ENCODE results near the gene CCDC92B. TPM values are rescaled to one million over a fixed set of nuclear protein-coding genes. Genes with fewer than 3 reads are reported as not detected.

The CCDC92B gene
- total and polyA plus RNA-seq, 2 of the 13 experiments (the other 11 are each of a cell fraction or from before 2014, with no cell fraction given), result not detected

DNA sequence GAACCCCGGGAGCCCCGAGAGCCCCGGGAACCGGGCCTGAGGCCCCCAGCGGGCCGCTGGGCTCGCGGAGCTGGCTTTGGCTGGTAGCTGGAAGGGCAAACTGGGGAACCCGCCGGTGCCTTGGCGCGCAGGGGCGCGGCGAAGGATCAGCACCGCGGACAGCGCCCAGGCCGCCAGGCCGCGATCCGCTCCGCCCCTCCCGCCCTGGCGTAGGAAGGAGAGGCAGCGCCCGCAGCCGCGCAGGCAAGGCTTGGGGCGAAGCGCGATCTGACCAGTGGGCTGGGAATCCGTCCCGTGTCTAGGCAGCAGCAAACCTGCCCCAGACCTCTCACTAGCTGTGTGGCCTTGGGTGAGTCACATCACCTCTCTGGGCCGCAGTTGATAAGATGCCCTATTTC lies 331 bp upstream of the CCDC92B start (continued):
- TF ChIP-seq, protein P1, sequence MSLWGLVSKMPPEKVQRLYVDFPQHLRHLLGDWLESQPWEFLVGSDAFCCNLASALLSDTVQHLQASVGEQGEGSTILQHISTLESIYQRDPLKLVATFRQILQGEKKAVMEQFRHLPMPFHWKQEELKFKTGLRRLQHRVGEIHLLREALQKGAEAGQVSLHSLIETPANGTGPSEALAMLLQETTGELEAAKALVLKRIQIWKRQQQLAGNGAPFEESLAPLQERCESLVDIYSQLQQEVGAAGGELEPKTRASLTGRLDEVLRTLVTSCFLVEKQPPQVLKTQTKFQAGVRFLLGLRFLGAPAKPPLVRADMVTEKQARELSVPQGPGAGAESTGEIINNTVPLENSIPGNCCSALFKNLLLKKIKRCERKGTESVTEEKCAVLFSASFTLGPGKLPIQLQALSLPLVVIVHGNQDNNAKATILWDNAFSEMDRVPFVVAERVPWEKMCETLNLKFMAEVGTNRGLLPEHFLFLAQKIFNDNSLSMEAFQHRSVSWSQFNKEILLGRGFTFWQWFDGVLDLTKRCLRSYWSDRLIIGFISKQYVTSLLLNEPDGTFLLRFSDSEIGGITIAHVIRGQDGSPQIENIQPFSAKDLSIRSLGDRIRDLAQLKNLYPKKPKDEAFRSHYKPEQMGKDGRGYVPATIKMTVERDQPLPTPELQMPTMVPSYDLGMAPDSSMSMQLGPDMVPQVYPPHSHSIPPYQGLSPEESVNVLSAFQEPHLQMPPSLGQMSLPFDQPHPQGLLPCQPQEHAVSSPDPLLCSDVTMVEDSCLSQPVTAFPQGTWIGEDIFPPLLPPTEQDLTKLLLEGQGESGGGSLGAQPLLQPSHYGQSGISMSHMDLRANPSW (CRISPR knock-in tag; IDR thresholded peaks at IDR 0.05; ENCODE audit: borderline replicate concordance), result no peak
- peak; percentile 83; the same call in 1 of the 2 replicates for TF ChIP-seq MIER3 (CRISPR knock-in tag; IDR thresholded peaks at IDR 0.05; ENCODE audit: borderline replicate concordance)
- 0 out of 2 replicates have a peak, but pooled peaks have one; percentile 73 for TF ChIP-seq HOXA7 (CRISPR knock-in tag; IDR thresholded peaks at IDR 0.05)
- no peak for TF ChIP-seq ZNF775 (CRISPR knock-in tag; IDR thresholded peaks at IDR 0.05; ENCODE audit: borderline replicate concordance)
- TF ChIP-seq, protein P2, sequence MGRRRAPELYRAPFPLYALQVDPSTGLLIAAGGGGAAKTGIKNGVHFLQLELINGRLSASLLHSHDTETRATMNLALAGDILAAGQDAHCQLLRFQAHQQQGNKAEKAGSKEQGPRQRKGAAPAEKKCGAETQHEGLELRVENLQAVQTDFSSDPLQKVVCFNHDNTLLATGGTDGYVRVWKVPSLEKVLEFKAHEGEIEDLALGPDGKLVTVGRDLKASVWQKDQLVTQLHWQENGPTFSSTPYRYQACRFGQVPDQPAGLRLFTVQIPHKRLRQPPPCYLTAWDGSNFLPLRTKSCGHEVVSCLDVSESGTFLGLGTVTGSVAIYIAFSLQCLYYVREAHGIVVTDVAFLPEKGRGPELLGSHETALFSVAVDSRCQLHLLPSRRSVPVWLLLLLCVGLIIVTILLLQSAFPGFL (CRISPR knock-in tag; IDR thresholded peaks at IDR 0.05), result peak; percentile 89; the same call in 1 of the 2 replicates
- 0 out of 2 replicates have a peak, but pooled peaks have one; percentile 37 for TF ChIP-seq ZNF20 (CRISPR knock-in tag; IDR thresholded peaks at IDR 0.05)
- TF ChIP-seq, protein P3, sequence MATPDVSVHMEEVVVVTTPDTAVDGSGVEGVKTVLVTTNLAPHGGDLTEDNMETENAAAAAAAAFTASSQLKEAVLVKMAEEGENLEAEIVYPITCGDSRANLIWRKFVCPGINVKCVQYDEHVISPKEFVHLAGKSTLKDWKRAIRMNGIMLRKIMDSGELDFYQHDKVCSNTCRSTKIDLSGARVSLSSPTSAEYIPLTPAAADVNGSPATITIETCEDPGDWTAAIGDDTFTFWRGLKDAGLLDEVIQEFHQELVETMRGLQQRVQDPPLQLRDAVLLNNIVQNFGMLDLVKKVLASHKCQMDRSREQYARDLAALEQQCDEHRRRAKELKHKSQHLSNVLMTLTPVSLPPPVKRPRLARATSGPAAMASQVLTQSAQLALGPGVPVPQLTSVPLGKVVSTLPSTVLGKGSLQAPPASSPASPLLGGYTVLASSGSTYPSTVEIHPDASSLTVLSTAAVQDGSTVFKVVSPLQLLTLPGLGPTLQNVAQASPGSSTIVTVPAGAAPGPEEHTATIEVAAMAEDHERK (CRISPR knock-in tag; IDR thresholded peaks at IDR 0.05; ENCODE audit: low read depth), result no peak
- TF ChIP-seq GATAD2A (CRISPR knock-in tag; IDR thresholded peaks at IDR 0.05), result 0 out of 2 replicates have a peak, but pooled peaks have one; percentile 20
- TF ChIP-seq, protein P4, sequence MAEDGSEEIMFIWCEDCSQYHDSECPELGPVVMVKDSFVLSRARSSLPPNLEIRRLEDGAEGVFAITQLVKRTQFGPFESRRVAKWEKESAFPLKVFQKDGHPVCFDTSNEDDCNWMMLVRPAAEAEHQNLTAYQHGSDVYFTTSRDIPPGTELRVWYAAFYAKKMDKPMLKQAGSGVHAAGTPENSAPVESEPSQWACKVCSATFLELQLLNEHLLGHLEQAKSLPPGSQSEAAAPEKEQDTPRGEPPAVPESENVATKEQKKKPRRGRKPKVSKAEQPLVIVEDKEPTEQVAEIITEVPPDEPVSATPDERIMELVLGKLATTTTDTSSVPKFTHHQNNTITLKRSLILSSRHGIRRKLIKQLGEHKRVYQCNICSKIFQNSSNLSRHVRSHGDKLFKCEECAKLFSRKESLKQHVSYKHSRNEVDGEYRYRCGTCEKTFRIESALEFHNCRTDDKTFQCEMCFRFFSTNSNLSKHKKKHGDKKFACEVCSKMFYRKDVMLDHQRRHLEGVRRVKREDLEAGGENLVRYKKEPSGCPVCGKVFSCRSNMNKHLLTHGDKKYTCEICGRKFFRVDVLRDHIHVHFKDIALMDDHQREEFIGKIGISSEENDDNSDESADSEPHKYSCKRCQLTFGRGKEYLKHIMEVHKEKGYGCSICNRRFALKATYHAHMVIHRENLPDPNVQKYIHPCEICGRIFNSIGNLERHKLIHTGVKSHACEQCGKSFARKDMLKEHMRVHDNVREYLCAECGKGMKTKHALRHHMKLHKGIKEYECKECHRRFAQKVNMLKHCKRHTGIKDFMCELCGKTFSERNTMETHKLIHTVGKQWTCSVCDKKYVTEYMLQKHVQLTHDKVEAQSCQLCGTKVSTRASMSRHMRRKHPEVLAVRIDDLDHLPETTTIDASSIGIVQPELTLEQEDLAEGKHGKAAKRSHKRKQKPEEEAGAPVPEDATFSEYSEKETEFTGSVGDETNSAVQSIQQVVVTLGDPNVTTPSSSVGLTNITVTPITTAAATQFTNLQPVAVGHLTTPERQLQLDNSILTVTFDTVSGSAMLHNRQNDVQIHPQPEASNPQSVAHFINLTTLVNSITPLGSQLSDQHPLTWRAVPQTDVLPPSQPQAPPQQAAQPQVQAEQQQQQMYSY (CRISPR knock-in tag; IDR thresholded peaks at IDR 0.05), result peak; percentile 80
- peak; percentile 97 for TF ChIP-seq ZNF557 (CRISPR knock-in tag; IDR thresholded peaks at IDR 0.05)
- peak; percentile 48; the same call in 1 of the 2 replicates for TF ChIP-seq MEF2D (CRISPR knock-in tag; IDR thresholded peaks at IDR 0.05)
- TF ChIP-seq AKAP8 (CRISPR knock-in tag; IDR thresholded peaks at IDR 0.05), result peak; percentile 80; the same call in 1 of the 2 replicates
- TF ChIP-seq KDM5A (IDR thresholded peaks at IDR 0.05; ENCODE audit: borderline replicate concordance, low read length), result no peak
- TF ChIP-seq, protein P5, sequence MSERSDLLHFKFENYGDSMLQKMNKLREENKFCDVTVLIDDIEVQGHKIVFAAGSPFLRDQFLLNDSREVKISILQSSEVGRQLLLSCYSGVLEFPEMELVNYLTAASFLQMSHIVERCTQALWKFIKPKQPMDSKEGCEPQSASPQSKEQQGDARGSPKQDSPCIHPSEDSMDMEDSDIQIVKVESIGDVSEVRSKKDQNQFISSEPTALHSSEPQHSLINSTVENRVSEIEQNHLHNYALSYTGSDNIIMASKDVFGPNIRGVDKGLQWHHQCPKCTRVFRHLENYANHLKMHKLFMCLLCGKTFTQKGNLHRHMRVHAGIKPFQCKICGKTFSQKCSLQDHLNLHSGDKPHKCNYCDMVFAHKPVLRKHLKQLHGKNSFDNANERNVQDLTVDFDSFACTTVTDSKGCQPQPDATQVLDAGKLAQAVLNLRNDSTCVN (CRISPR knock-in tag; IDR thresholded peaks at IDR 0.05; ENCODE audit: borderline replicate concordance), result peak; percentile 94
- peak; percentile 90 for TF ChIP-seq HDAC1 (CRISPR knock-in tag; IDR thresholded peaks at IDR 0.05)
- TF ChIP-seq ZNF501 (CRISPR knock-in tag; IDR thresholded peaks at IDR 0.05), result peak; percentile 89
- TF ChIP-seq ZZZ3 (CRISPR knock-in tag; IDR thresholded peaks at IDR 0.05; ENCODE audit: borderline replicate concordance), result no peak
- TF ChIP-seq, protein P6, sequence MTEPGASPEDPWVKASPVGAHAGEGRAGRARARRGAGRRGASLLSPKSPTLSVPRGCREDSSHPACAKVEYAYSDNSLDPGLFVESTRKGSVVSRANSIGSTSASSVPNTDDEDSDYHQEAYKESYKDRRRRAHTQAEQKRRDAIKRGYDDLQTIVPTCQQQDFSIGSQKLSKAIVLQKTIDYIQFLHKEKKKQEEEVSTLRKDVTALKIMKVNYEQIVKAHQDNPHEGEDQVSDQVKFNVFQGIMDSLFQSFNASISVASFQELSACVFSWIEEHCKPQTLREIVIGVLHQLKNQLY (CRISPR knock-in tag; IDR thresholded peaks at IDR 0.05), result peak; percentile 31; the same call in 1 of the 2 replicates
- peak; percentile 52; the same call in 1 of the 2 replicates for TF ChIP-seq ZNF577 (CRISPR knock-in tag; IDR thresholded peaks at IDR 0.05; ENCODE audit: borderline replicate concordance, low read depth)
